A673 (cell line): ENCODE measurements around the gene SLC13A5.

Experiments used
- CTCF ChIP-seq: fragments of 300-800, 200-600 bp; sonication (generic); conservative IDR thresholded peaks from 2 replicates; pipeline ENCODE4 v1.5.1; 2017; ENCODE audit warnings: low read depth, mild to moderate bottlenecking, antibody characterized with exemption, low read length, moderate library complexity, mixed read lengths
- EZH2 ChIP-seq: fragments of 200-600 bp; sonication (generic); IDR thresholded peaks from 2 replicates; pipeline ENCODE4 v1.6.1; 2017; ENCODE audit warnings: borderline replicate concordance, low read depth, mild to moderate bottlenecking, mixed read lengths, antibody characterized with exemption, low read length; ENCODE audit not compliant: poor library complexity, severe bottlenecking

GRCh38 chr17:6711081-6711674 is 2.0 kb downstream of the SLC13A5 start:
- TF ChIP-seq EZH2 (no peak), CTCF (no peak)
